PC-3 (cell line): ENCODE data around the gene IP6K3.

ENCODE experiments used
- EZH2 ChIP-seq: fragments of 300-600 bp; sonication (generic); IDR thresholded peaks from one replicate; pipeline ENCODE4 v1.6.1; 2017; ENCODE audit warnings: antibody characterized with exemption, mild to moderate bottlenecking, low read length; ENCODE audit not compliant: unreplicated experiment
- EZH2phosphoT487 ChIP-seq: fragments of 300-600 bp; sonication (generic); IDR thresholded peaks from 2 replicates; pipeline ENCODE4 v1.6.1; 2018; ENCODE audit warnings: mild to moderate bottlenecking, antibody characterized with exemption, low read length, borderline replicate concordance
- TF ChIP-seq, protein P1 (sequence below): fragments of 300-600 bp; sonication (generic); conservative IDR thresholded peaks from 2 replicates; pipeline ENCODE4 v1.5.1; 2017; ENCODE audit warnings: antibody characterized with exemption, low read depth, mild to moderate bottlenecking, low read length

DNA sequence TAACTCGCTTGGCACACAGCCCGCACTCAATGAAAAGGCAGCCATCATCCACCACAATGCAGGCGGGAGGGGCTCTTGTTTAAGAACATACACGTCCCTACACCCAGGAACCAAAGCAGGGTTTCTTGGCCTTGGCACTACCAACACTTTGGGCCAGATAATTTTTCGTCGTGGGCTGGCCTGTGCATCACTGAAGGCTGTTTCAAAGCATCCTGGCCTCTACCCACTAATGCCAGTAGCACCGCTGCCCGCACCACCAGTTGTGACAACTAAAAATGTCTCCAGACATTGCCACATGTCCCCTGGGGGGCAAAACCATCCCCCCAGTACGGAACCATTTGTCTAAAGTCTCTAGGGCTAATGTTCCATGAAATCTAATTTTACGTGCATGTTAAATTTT lies 48.2 kb downstream of the IP6K3 start:
- TF ChIP-seq, protein P1, sequence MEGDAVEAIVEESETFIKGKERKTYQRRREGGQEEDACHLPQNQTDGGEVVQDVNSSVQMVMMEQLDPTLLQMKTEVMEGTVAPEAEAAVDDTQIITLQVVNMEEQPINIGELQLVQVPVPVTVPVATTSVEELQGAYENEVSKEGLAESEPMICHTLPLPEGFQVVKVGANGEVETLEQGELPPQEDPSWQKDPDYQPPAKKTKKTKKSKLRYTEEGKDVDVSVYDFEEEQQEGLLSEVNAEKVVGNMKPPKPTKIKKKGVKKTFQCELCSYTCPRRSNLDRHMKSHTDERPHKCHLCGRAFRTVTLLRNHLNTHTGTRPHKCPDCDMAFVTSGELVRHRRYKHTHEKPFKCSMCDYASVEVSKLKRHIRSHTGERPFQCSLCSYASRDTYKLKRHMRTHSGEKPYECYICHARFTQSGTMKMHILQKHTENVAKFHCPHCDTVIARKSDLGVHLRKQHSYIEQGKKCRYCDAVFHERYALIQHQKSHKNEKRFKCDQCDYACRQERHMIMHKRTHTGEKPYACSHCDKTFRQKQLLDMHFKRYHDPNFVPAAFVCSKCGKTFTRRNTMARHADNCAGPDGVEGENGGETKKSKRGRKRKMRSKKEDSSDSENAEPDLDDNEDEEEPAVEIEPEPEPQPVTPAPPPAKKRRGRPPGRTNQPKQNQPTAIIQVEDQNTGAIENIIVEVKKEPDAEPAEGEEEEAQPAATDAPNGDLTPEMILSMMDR: no peak
- TF ChIP-seq EZH2 (no peak), EZH2phosphoT487 (no peak)
